Fibroblast of lung (primary cell): ENCODE data around the gene RGS7. TPM values are rescaled to one million over a fixed set of nuclear protein-coding genes. Genes with fewer than 3 reads are reported as not detected.

Experiments used
- DNase-seq, 2 donors: peaks; one replicate each; pipeline versions ENCODE4 v3.0.0 to v3.0.0-alpha.2; 2010; ENCODE audit warnings: low read depth in 2 of 2
- H2AFZ ChIP-seq: 2 replicates; pipeline ENCODE4 v1.5.1; 2012; ENCODE audit warnings: low read length, control low read depth, inconsistent platforms
- H3K27ac ChIP-seq: 2 replicates; pipeline ENCODE4 v1.5.1; 2011; ENCODE audit warnings: low read length, control low read depth; ENCODE audit not compliant: insufficient read depth
- H3K27me3 ChIP-seq: 2 replicates; pipeline ENCODE4 v1.5.1; 2011; ENCODE audit warnings: mild to moderate bottlenecking, low read length; ENCODE audit not compliant: control insufficient read depth, insufficient read depth
- H3K36me3 ChIP-seq: 2 replicates; pipeline ENCODE4 v1.5.1; 2011; ENCODE audit warnings: low read length; ENCODE audit not compliant: control insufficient read depth, insufficient read depth
- H3K4me1 ChIP-seq: 2 replicates; pipeline ENCODE4 v1.5.1; 2011; ENCODE audit warnings: low read length; ENCODE audit not compliant: control insufficient read depth, insufficient read depth; ENCODE audit errors: extremely low read depth
- H3K4me2 ChIP-seq: 2 replicates; pipeline ENCODE4 v1.5.1; 2011; ENCODE audit warnings: low read length, control low read depth; ENCODE audit not compliant: insufficient read depth; ENCODE audit errors: extremely low read depth
- H3K4me3 ChIP-seq, 4 experiments: fragments of 200-600 bp in 1 of 4; sonication (generic) in 1 of 4; replicated peaks in 1 of 4; 2 replicates each; pipeline ENCODE4 v1.5.1; 2011 to 2016; ENCODE audit warnings: low read length in 4 of 4, low read depth in 3 of 4, mild to moderate bottlenecking in 3 of 4, control low read depth in 2 of 4, inconsistent platforms in 1 of 4, mixed read lengths in 1 of 4; ENCODE audit not compliant: insufficient read depth in 1 of 4; ENCODE audit errors: control extremely low read depth in 1 of 4
- H3K79me2 ChIP-seq: 2 replicates; pipeline ENCODE4 v1.5.1; 2012; ENCODE audit warnings: mild to moderate bottlenecking, low read length, inconsistent platforms; ENCODE audit not compliant: control insufficient read depth, insufficient read depth
- H3K9ac ChIP-seq: 2 replicates; pipeline ENCODE4 v1.5.1; 2011; ENCODE audit warnings: mild to moderate bottlenecking, low read length, control low read depth; ENCODE audit not compliant: insufficient read depth
- H3K9me3 ChIP-seq: 2 replicates; pipeline ENCODE4 v1.5.1; 2012; ENCODE audit warnings: low read depth, low read length; ENCODE audit not compliant: control insufficient read depth, insufficient read depth
- H4K20me1 ChIP-seq: 2 replicates; pipeline ENCODE4 v1.5.1; 2011; ENCODE audit warnings: low read length; ENCODE audit not compliant: control insufficient read depth, insufficient read depth; ENCODE audit errors: extremely low read depth
- EZH2 ChIP-seq: IDR thresholded peaks from 2 replicates; pipeline ENCODE4 v1.5.1; 2012; ENCODE audit warnings: low read length, control low read depth, mild to moderate bottlenecking; ENCODE audit errors: missing control alignments
- polyA plus RNA-seq, 2 donors: library from polyadenylated mRNA; depleted of rRNA in 1 of 2; stranded (reverse) in 1 of 2; unstranded in 1 of 2; fragments of >200 nt; gene quantifications; 2 replicates each; pipeline ENCODE4 v1.2.1, GENCODE V29; 2011 to 2012; ENCODE audit warnings: missing spikeins in 1 of 2
- total RNA-seq: library from RNA; depleted of rRNA; stranded (reverse); fragments of >200 nt; gene quantifications from 2 replicates; pipeline ENCODE4 v1.2.1, GENCODE V29; 2014
- TF ChIP-seq, protein P1 (sequence below), 2 donors: IDR thresholded peaks in 1 of 2; conservative IDR thresholded peaks in 1 of 2; 1 replicate in 1 of 2; 2 replicates in 1 of 2; pipeline ENCODE4 v1.5.1; 2011 to 2012; ENCODE audit warnings: low read length in 2 of 2, control low read depth in 1 of 2, inconsistent platforms in 1 of 2, low read depth in 1 of 2, mild to moderate bottlenecking in 1 of 2

The RGS7 gene
- total and polyA plus RNA-seq, 2 donors (not counting 1 experiment from before 2014, with no cell fraction given) = 3.6 to 4.2 TPM

DNA sequence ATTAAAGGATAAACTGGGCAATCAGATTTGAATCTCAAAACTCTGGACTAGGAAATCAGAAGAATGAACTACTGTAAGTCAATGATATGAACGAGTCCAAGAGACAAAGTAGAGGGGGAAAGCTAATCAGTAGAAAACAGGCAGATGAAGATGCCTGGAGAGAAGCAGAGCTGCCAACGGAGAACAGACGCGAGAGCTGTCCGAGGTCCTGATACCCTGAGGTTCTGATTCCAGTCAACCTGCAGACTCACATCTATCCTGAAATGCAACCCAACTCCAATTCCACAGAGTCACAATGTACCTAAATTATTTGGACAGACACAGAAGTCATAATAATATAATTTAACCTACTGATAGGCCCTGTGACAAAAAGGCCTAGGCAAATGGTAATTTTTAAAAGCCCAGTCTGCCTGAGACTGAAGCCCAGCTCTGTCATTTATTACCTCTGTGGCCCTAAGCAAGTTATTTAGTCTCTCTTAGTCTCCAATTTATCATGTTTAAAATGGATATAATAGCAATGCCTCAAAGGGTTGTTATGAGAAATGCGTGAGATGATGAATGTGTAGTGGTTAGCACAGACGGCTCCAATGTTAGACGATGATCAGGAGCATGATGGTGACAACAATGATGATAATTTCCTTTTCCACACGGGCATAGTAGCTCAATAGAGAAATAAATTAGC lies 33.4 kb downstream of the RGS7 start:
- H3K4me1 ChIP-seq = no peaks in the 10 kb centered on the region
- no peak overlapping the region for H2AFZ ChIP-seq
- no peaks in the 10 kb centered on the region for H3K36me3 ChIP-seq
- DNase-seq = peak; percentile 20 to 56
- no peaks in the 10 kb centered on the region for H3K9me3 ChIP-seq
- TF ChIP-seq, protein P1, sequence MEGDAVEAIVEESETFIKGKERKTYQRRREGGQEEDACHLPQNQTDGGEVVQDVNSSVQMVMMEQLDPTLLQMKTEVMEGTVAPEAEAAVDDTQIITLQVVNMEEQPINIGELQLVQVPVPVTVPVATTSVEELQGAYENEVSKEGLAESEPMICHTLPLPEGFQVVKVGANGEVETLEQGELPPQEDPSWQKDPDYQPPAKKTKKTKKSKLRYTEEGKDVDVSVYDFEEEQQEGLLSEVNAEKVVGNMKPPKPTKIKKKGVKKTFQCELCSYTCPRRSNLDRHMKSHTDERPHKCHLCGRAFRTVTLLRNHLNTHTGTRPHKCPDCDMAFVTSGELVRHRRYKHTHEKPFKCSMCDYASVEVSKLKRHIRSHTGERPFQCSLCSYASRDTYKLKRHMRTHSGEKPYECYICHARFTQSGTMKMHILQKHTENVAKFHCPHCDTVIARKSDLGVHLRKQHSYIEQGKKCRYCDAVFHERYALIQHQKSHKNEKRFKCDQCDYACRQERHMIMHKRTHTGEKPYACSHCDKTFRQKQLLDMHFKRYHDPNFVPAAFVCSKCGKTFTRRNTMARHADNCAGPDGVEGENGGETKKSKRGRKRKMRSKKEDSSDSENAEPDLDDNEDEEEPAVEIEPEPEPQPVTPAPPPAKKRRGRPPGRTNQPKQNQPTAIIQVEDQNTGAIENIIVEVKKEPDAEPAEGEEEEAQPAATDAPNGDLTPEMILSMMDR (conservative IDR thresholded peaks at IDR 0.05 in 1 of 2, IDR thresholded peaks at IDR 0.05 in 1 of 2; ENCODE audit: low read depth in 1 of 2, low read length in 2 of 2) = no peak
- TF ChIP-seq EZH2 = no peak
- no peaks in the 10 kb centered on the region for H3K79me2 ChIP-seq
- H3K9ac ChIP-seq = no peak overlapping the region
- no peaks in the 10 kb centered on the region for H4K20me1 ChIP-seq
- no peaks in the 10 kb centered on the region for H3K27me3 ChIP-seq
- no peak overlapping the region for H3K4me3 ChIP-seq
- H3K27ac ChIP-seq = no peak overlapping the region
- H3K4me2 ChIP-seq = no peak overlapping the region

DNA sequence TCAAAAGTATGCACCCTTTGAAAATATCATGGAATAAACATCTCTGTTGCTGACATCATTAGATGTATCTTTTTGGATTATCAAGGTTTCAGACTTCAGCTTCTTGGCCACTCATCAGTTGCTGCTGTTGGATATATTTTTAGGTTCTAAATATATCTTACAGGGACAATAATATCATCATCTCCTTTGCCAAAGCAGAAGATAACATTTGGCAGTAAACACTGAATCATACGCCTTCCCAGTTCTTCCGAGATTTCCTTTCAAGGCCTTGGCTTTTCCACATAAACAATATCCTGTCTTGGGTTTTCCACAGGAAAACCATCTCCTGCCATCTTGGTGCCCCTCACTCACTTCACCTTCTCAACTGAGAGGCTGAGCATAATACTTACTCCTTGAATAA lies 39.3 kb downstream of the RGS7 start:
- H3K27me3 ChIP-seq = no peaks in the 10 kb centered on the region
- H4K20me1 ChIP-seq = no peaks in the 10 kb centered on the region
- TF ChIP-seq EZH2 = no peak
- TF ChIP-seq, protein P1 (conservative IDR thresholded peaks at IDR 0.05 in 1 of 2, IDR thresholded peaks at IDR 0.05 in 1 of 2; ENCODE audit: low read depth in 1 of 2, low read length in 2 of 2) = no peak
- H3K9ac ChIP-seq = no peak overlapping the region
- H3K27ac ChIP-seq = no peak overlapping the region
- H3K4me2 ChIP-seq = no peak overlapping the region
- no peaks in the 10 kb centered on the region for H3K36me3 ChIP-seq
- H3K4me3 ChIP-seq = no peak overlapping the region
- DNase-seq = no peak
- no peaks in the 10 kb centered on the region for H3K4me1 ChIP-seq
- no peaks in the 10 kb centered on the region for H3K79me2 ChIP-seq
- H3K9me3 ChIP-seq = no peaks in the 10 kb centered on the region
- no peak overlapping the region for H2AFZ ChIP-seq

DNA sequence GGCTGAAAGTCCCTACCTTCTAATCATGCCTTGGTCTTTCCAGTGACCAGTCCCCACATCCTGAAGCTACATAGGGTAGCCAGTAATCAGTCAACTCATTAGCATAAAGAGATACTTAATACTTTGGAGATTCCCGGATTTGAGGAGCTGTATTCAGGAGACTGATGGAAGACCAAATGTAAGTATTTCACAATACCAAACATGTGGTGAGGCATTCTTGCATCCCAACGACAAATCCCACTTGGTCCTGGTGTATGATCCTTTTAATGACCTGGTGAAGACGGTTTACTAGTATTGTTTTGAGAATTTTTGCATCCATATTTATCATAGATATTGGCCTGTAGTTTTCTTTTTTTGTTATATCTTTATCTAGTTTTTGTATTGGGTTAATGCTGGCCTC lies 40.6 kb downstream of the RGS7 start:
- Histone ChIP-seq H3K9ac (no peak overlapping the region), H4K20me1 (no peaks in the 10 kb centered on the region), H3K27ac (no peak overlapping the region), H3K4me1 (no peaks in the 10 kb centered on the region), H3K79me2 (no peaks in the 10 kb centered on the region), H2AFZ (no peak overlapping the region), H3K36me3 (no peaks in the 10 kb centered on the region), H3K4me3 (no peak overlapping the region), H3K9me3 (no peaks in the 10 kb centered on the region), H3K27me3 (no peaks in the 10 kb centered on the region), H3K4me2 (no peak overlapping the region)
- TF ChIP-seq, protein P1 (conservative IDR thresholded peaks at IDR 0.05 in 1 of 2, IDR thresholded peaks at IDR 0.05 in 1 of 2; ENCODE audit: low read depth in 1 of 2, low read length in 2 of 2) = no peak
- no peak for TF ChIP-seq EZH2
- no peak for DNase-seq
